NB4 (cell line): Measurements from ENCODE around the gene CYP11A1.

Source experiments
- DNase-seq: peaks from one replicate; pipeline ENCODE4 v3.0.0; 2010; ENCODE audit warnings: low read depth
- H3K4me3 ChIP-seq: one replicate; pipeline ENCODE4 v1.5.1; 2011; ENCODE audit warnings: mild to moderate bottlenecking, low read depth, low read length, moderate library complexity
- MYC ChIP-seq: IDR thresholded peaks from 2 replicates; pipeline ENCODE4 v1.6.1; 2011; ENCODE audit warnings: low read depth, low read length
- POLR2A ChIP-seq: IDR thresholded peaks from 2 replicates; pipeline ENCODE4 v1.6.1; 2011; ENCODE audit warnings: mild to moderate bottlenecking; ENCODE audit not compliant: insufficient read length; ENCODE audit errors: extremely low read depth
- TF ChIP-seq, protein P1 (sequence below): IDR thresholded peaks from 2 replicates; pipeline ENCODE4 v1.6.1; 2011; ENCODE audit warnings: low read depth, low read length
- TF ChIP-seq, protein P2 (sequence below): IDR thresholded peaks from one replicate; pipeline ENCODE4 v1.5.1; 2012; ENCODE audit warnings: low read depth, low read length

Gene CYP11A1

DNA sequence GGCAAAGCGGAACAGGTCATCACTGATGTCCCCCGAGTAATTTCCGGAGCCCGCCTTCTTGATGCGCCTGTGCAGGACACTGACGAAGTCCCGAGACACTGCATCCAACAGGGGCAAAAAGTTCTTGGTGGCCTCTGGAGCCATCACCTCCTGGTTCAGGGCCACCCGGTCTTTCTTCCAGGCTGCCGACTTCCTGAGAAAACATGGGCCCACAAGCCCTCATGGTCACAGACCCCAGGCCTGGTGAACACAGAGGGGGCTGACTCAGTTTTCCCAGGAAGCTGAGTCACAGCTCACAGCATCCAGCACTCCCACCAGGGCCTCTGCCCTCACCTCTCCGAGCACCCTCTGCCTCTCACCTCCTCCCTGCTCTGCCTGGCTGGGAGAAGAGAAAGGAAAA is 22.4 kb downstream of the CYP11A1 start:
- TF ChIP-seq, protein P1, sequence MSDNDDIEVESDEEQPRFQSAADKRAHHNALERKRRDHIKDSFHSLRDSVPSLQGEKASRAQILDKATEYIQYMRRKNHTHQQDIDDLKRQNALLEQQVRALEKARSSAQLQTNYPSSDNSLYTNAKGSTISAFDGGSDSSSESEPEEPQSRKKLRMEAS = no peak
- TF ChIP-seq MYC = no peak
- TF ChIP-seq, protein P2, sequence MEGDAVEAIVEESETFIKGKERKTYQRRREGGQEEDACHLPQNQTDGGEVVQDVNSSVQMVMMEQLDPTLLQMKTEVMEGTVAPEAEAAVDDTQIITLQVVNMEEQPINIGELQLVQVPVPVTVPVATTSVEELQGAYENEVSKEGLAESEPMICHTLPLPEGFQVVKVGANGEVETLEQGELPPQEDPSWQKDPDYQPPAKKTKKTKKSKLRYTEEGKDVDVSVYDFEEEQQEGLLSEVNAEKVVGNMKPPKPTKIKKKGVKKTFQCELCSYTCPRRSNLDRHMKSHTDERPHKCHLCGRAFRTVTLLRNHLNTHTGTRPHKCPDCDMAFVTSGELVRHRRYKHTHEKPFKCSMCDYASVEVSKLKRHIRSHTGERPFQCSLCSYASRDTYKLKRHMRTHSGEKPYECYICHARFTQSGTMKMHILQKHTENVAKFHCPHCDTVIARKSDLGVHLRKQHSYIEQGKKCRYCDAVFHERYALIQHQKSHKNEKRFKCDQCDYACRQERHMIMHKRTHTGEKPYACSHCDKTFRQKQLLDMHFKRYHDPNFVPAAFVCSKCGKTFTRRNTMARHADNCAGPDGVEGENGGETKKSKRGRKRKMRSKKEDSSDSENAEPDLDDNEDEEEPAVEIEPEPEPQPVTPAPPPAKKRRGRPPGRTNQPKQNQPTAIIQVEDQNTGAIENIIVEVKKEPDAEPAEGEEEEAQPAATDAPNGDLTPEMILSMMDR = no peak
- TF ChIP-seq POLR2A = no peak
- no peak overlapping the region for H3K4me3 ChIP-seq
- peak; percentile 23 for DNase-seq

DNA sequence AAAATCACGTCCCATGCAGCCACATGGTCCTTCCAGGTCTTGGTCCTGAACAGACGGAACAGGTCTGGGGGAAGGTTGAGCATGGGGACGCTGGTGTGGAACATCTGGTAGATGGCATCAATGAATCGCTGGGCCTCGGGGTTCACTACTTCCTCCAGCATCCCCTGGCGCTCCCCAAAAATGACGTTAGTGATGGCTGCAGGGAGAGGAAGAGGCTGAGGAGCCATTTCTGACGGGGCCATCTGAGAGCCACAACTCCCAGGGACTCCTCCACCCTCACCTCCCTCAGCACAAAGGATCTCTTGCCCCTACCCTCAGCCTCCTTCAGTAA is 23.7 kb downstream of the CYP11A1 start:
- no peak for DNase-seq
- TF ChIP-seq, protein P1 = no peak
- no peak for TF ChIP-seq POLR2A
- TF ChIP-seq MYC = no peak
- TF ChIP-seq, protein P2 = no peak
- H3K4me3 ChIP-seq = no peak overlapping the region

DNA sequence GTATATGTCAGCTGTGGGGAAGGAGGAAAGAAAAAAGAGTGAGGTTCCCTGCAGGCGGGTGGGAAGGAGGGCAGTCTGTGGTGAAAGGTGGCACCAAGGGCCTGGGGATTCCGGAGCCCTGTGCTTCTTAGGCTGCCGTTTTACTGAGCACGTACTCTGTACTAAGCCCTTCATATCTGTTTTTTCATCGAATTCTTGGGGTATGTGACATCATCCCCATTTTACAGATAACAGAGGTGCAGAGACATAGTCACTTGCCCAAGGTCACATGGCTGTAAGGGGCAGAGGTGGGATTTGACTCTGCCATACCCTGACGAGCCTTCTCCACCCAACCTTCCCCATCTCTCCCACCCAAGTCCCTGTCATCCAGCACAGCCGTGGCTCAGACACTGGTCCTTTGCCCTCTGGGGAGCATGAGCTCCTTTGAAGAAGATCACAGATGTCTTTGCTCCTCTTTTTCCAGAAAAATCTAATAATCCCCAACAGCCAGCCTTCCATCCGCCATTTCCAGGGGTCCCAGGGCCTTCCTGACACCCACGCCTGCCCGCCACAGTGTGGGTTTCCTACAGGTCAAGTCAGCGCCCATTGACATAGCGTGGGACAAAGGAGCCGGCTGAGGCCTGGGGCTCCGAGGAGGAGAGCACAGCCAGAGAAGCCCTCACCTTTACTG is 24.2 kb downstream of the CYP11A1 start:
- H3K4me3 ChIP-seq = no peak overlapping the region
- DNase-seq = no peak
- TF ChIP-seq, protein P2 = no peak
- TF ChIP-seq MYC (no peak), POLR2A (no peak)
- TF ChIP-seq, protein P1 = no peak

DNA sequence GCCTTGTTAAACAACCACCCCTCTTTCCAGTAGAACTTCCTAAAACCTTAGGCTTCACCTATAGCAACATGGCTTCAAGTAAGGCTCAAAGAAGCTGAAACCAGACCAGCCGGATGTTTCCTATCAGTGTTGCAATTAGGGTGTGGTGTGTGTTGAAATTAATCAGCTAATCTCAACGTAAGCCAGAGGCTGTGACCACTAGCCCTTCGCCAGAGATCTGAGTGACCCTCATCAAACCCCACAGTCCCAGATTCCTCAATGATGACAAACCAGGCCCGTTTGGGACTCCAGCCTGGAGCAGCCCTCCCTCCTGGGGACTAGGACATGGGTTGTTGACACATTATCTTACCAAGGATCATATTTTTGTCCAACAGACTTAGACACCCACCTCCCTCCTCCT is 27.3 kb downstream of the CYP11A1 start:
- peak; percentile 87 for DNase-seq
- H3K4me3 ChIP-seq = no peak overlapping the region
- TF ChIP-seq, protein P2 = no peak
- TF ChIP-seq, protein P1 = peak; percentile 44
- TF ChIP-seq MYC (peak; percentile 81), POLR2A (no peak)

DNA sequence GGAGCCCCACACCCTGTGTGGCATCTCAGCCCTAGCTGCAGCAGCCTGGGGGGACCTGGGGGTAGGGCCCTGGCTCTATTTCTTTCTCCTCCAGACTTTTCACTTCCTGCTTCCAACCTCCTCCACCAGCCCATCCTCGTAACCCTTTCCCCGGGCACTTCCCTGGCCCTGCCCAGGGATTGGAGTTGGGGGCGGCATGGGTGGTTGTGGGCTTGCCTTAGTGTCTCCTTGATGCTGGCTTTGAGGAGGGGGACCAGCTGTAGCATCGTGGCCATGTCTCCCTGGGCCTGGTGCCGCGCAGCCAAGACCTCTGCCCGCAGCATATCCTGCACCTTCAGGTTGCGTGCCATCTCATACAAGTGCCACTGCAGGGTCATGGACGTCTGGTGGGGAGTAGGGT is 28.1 kb downstream of the CYP11A1 start:
- no peak for DNase-seq
- H3K4me3 ChIP-seq = no peak overlapping the region
- TF ChIP-seq, protein P2 = no peak
- TF ChIP-seq MYC = no peak
- TF ChIP-seq, protein P1 = no peak
- TF ChIP-seq POLR2A = no peak

DNA sequence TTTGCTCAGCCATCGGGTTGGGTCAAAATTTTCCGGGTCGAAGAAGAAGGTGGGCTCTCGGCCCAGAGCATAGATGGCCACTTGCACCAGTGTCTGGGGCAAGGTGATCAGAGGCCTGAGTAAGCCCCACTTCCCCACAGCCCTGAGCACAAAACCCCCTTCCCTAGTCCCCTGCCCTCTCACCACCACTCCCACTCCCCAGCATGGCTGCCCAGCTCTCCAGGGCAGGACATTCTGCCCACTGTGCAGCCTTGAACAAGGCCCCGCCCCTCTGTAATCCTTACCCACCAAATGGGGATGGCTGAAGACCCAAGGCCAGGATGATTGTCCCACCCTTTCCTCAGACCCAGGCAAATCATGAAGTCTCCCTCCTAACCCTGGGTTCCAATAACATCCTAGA is 28.8 kb downstream of the CYP11A1 start:
- TF ChIP-seq MYC = no peak
- TF ChIP-seq, protein P1 = no peak
- TF ChIP-seq, protein P2 = no peak
- no peak for TF ChIP-seq POLR2A
- DNase-seq = no peak
- no peak overlapping the region for H3K4me3 ChIP-seq
